H1 (cell line): ENCODE results near the gene IRF4. TPM values are rescaled to one million over a fixed set of nuclear protein-coding genes. Genes with fewer than 3 reads are reported as not detected.

ENCODE experiments used
- CTCF ChIA-PET: fragments of 300-600 bp; sonication (Branson Sonifier 250); formaldehyde crosslinking; loops from one replicate; lab custom pipeline; 2021; ENCODE audit not compliant: partially characterized antibody; lab: Charles Lee
- POLR2A ChIA-PET: fragments of 300-600 bp; sonication (Branson Sonifier 250); formaldehyde crosslinking; loops from one replicate; lab custom pipeline; 2021; ENCODE audit warnings: inconsistent platforms; ENCODE audit not compliant: partially characterized antibody; lab: Charles Lee
- DNase-seq, 2 experiments: peaks; one replicate each; pipeline versions ENCODE4 v3.0.0 to v3.0.0-alpha.2; 2010 to 2022; ENCODE audit warnings: low spot score in 2 of 2, low read depth in 1 of 2, mixed read lengths in 1 of 2
- FAIRE-seq: peaks from 2 replicates; lab custom pipeline; 2011; peaks lifted over from hg19 to GRCh38; lab: Jason Lieb, UNC
- H2AFZ ChIP-seq: 2 replicates; pipeline ENCODE4 v1.8.1; 2012; ENCODE audit warnings: low read length, inconsistent platforms
- H2AK5ac ChIP-seq: 2 replicates; pipeline ENCODE4 v1.6.1; 2013; ENCODE audit warnings: low read depth, low read length
- H2BK120ac ChIP-seq: replicated peaks from 2 replicates; pipeline ENCODE3; 2013; ENCODE audit warnings: low read depth, low read length, inconsistent platforms
- H2BK12ac ChIP-seq: 2 replicates; pipeline ENCODE4 v1.6.1; 2013; ENCODE audit warnings: low read depth, low read length
- H2BK15ac ChIP-seq: 2 replicates; pipeline ENCODE4 v1.6.1; 2013; ENCODE audit warnings: low read length
- H2BK20ac ChIP-seq: 2 replicates; pipeline ENCODE4 v1.6.1; 2013; ENCODE audit warnings: low read length
- H2BK5ac ChIP-seq: 2 replicates; pipeline ENCODE4 v1.6.1; 2013; ENCODE audit warnings: low read depth, low read length
- H3K14ac ChIP-seq: 2 replicates; pipeline ENCODE4 v1.6.1; 2013; ENCODE audit warnings: inconsistent platforms; ENCODE audit not compliant: insufficient read length
- H3K18ac ChIP-seq: 2 replicates; pipeline ENCODE4 v1.6.1; 2013; ENCODE audit warnings: low read length; ENCODE audit errors: extremely low read depth
- H3K23ac ChIP-seq: 2 replicates; pipeline ENCODE4 v1.6.1; 2013; ENCODE audit warnings: inconsistent platforms; ENCODE audit not compliant: insufficient read length
- H3K23me2 ChIP-seq: 2 replicates; pipeline ENCODE4 v1.6.1; 2013; ENCODE audit warnings: low read depth, low read length
- H3K27ac ChIP-seq: 2 replicates; pipeline ENCODE4 v1.6.1; 2011; ENCODE audit warnings: low read depth, low read length, inconsistent platforms
- H3K27me3 ChIP-seq, 4 experiments: replicated peaks in 1 of 4; 1 replicate in 1 of 4; 2 replicates in 3 of 4; pipeline versions ENCODE4 v1.6.1 to v1.8.1; 2011 to 2013; ENCODE audit warnings: low read length in 3 of 4, mild to moderate bottlenecking in 3 of 4, inconsistent platforms in 2 of 4, mixed read lengths in 2 of 4, moderate library complexity in 1 of 4; ENCODE audit not compliant: control insufficient read depth in 3 of 4, insufficient read depth in 3 of 4; ENCODE audit errors: extremely low read depth in 1 of 4
- H3K36me3 ChIP-seq, 4 experiments: 2 replicates each; pipeline versions ENCODE4 v1.6.1 to v1.8.1; 2011 to 2013; ENCODE audit warnings: mild to moderate bottlenecking in 4 of 4, low read length in 3 of 4, moderate library complexity in 2 of 4, control low read depth in 1 of 4, inconsistent platforms in 1 of 4; ENCODE audit not compliant: insufficient read depth in 4 of 4, control insufficient read depth in 2 of 4
- H3K4ac ChIP-seq: replicated peaks from 2 replicates; pipeline ENCODE3; 2013; ENCODE audit warnings: low read length, low read depth, mixed read lengths, inconsistent platforms; ENCODE audit not compliant: insufficient read length
- H3K4me1 ChIP-seq, 4 experiments: replicated peaks in 1 of 4; 1 replicate in 1 of 4; 2 replicates in 3 of 4; pipeline versions ENCODE4 v1.6.1 to v1.8.1; 2011 to 2013; ENCODE audit warnings: low read length in 3 of 4, inconsistent platforms in 2 of 4, mixed read lengths in 1 of 4; ENCODE audit not compliant: insufficient read depth in 4 of 4, control insufficient read depth in 3 of 4
- H3K4me2 ChIP-seq, 2 experiments: 2 replicates each; pipeline versions ENCODE4 v1.6.1 to v1.8.1; 2011 to 2013; ENCODE audit warnings: low read depth in 2 of 2, low read length in 2 of 2, control low read depth in 1 of 2, inconsistent platforms in 1 of 2, mild to moderate bottlenecking in 1 of 2; ENCODE audit not compliant: insufficient read depth in 1 of 2
- H3K4me3 ChIP-seq, 4 experiments: fragments of 200-600, 300-600 bp in 1 of 4; sonication (generic), shearing (Covaris generic), sonication (Bioruptor Twin) in 1 of 4; 2 replicates each; pipeline versions ENCODE4 v1.5.1 to v1.8.1; 2011 to 2016; ENCODE audit warnings: low read length in 4 of 4, low read depth in 3 of 4, control low read depth in 2 of 4, inconsistent platforms in 2 of 4, mild to moderate bottlenecking in 2 of 4, mixed read lengths in 1 of 4, moderate library complexity in 1 of 4; ENCODE audit not compliant: insufficient read depth in 2 of 4; ENCODE audit errors: extremely low read depth in 1 of 4
- H3K56ac ChIP-seq: replicated peaks from 2 replicates; pipeline ENCODE3; 2013; ENCODE audit warnings: low read depth, mild to moderate bottlenecking, mixed read lengths, low read length, inconsistent platforms; ENCODE audit not compliant: insufficient read length
- H3K79me1 ChIP-seq: 2 replicates; pipeline ENCODE4 v1.6.1; 2013; ENCODE audit warnings: low read depth, low read length, control low read depth
- H3K79me2 ChIP-seq, 2 experiments: 2 replicates each; pipeline versions ENCODE4 v1.6.1 to v1.8.1; 2012 to 2013; ENCODE audit warnings: low read length in 2 of 2, mild to moderate bottlenecking in 2 of 2, inconsistent platforms in 1 of 2; ENCODE audit not compliant: insufficient read depth in 2 of 2, control insufficient read depth in 1 of 2
- H3K9ac ChIP-seq, 4 experiments: replicated peaks in 1 of 4; 1 replicate in 1 of 4; 2 replicates in 3 of 4; pipeline versions ENCODE4 v1.6.1 to v1.8.1; 2011 to 2013; ENCODE audit warnings: low read depth in 3 of 4, low read length in 3 of 4, control low read depth in 2 of 4, mild to moderate bottlenecking in 2 of 4, moderate library complexity in 2 of 4, inconsistent platforms in 1 of 4; ENCODE audit errors: extremely low read depth in 1 of 4
- H3K9me3 ChIP-seq, 2 experiments: 2 replicates each; pipeline versions ENCODE4 v1.6.1 to v1.8.1; 2012 to 2013; ENCODE audit warnings: mild to moderate bottlenecking in 2 of 2, moderate library complexity in 2 of 2, control low read depth in 1 of 2, inconsistent platforms in 1 of 2, low read depth in 1 of 2, low read length in 1 of 2, mixed read lengths in 1 of 2; ENCODE audit not compliant: insufficient read depth in 2 of 2
- H4K20me1 ChIP-seq, 2 experiments: replicated peaks in 1 of 2; 2 replicates each; pipeline versions ENCODE3 to v1.8.1; 2011 to 2013; ENCODE audit warnings: inconsistent platforms in 2 of 2, low read length in 2 of 2, mild to moderate bottlenecking in 1 of 2; ENCODE audit not compliant: insufficient read depth in 2 of 2, control insufficient read depth in 1 of 2
- H4K5ac ChIP-seq: 2 replicates; pipeline ENCODE4 v1.6.1; 2013; ENCODE audit warnings: low read length, low read depth, mixed read lengths, inconsistent platforms; ENCODE audit not compliant: insufficient read length
- H4K8ac ChIP-seq: 2 replicates; pipeline ENCODE4 v1.8.0; 2013; ENCODE audit warnings: mild to moderate bottlenecking, moderate library complexity, low read length, inconsistent platforms; ENCODE audit not compliant: insufficient read depth; ENCODE audit errors: extremely low read depth
- H4K91ac ChIP-seq: replicated peaks from 2 replicates; pipeline ENCODE3; 2013; ENCODE audit warnings: low read length, mixed read lengths, inconsistent platforms; ENCODE audit not compliant: insufficient read length
- ATF2 ChIP-seq: IDR thresholded peaks from 2 replicates; pipeline ENCODE4 v1.6.1; 2012; ENCODE audit warnings: low read length, inconsistent platforms
- BRCA1 ChIP-seq: IDR thresholded peaks from 2 replicates; pipeline ENCODE4 v1.6.1; 2012; ENCODE audit warnings: low read depth, low read length, improper control_type of control experiment
- EGR1 ChIP-seq: IDR thresholded peaks from 2 replicates; pipeline ENCODE4 v1.6.1; 2011; ENCODE audit warnings: low read depth, low read length, borderline replicate concordance
- HDAC2 ChIP-seq, 2 experiments: fragments of 300-600 bp in 1 of 2; sonication (generic) in 1 of 2; IDR thresholded peaks; 2 replicates each; pipeline ENCODE4 v1.6.1; 2011 to 2012; ENCODE audit warnings: low read depth in 2 of 2, low read length in 2 of 2, mild to moderate bottlenecking in 2 of 2, moderate library complexity in 2 of 2, borderline replicate concordance in 1 of 2, inconsistent platforms in 1 of 2
- JUN ChIP-seq: IDR thresholded peaks from 2 replicates; pipeline ENCODE4 v1.6.1; 2011; ENCODE audit warnings: low read depth, mild to moderate bottlenecking, improper control_type of control experiment, low read length
- NANOG ChIP-seq: IDR thresholded peaks from 2 replicates; pipeline ENCODE4 v1.6.1; 2011; ENCODE audit warnings: low read length, low read depth, mild to moderate bottlenecking, inconsistent platforms; ENCODE audit not compliant: insufficient read depth, poor library complexity, severe bottlenecking
- SIRT6 ChIP-seq: IDR thresholded peaks from one replicate; pipeline ENCODE4 v1.7.1; 2012; ENCODE audit warnings: low read length, inconsistent platforms
- TAF7 ChIP-seq: optimal IDR thresholded peaks from 2 replicates; pipeline ENCODE3; 2011; ENCODE audit warnings: low read depth, mild to moderate bottlenecking, inconsistent platforms, low read length, moderate library complexity, borderline replicate concordance
- YY1 ChIP-seq: IDR thresholded peaks from 2 replicates; pipeline ENCODE4 v1.6.1; 2011; ENCODE audit warnings: low read depth, mild to moderate bottlenecking, low read length
- WGBS, 2 experiments: shearing (Covaris generic) in 1 of 2; methylation state at CpG; one replicate each; pipeline versions ENCODE4 v1.1.6 to v1.1.7; 2013 to 2015; ENCODE audit warnings: low lambda C conversion rate in 2 of 2, mixed read lengths in 2 of 2, inconsistent platforms in 1 of 2, low coverage in 1 of 2, missing lambda C conversion rate in 1 of 2; ENCODE audit not compliant: insufficient replicate concordance in 2 of 2, insufficient coverage in 1 of 2, insufficient read length in 1 of 2; ENCODE audit errors: extremely low coverage in 1 of 2, missing lambda C conversion rate in 1 of 2; 5-methylcytosine and 5-hydroxymethylcytosine counted together
- polyA plus RNA-seq, 7 experiments: library from polyadenylated mRNA; depleted of rRNA in 3 of 7; stranded (reverse) in 5 of 7; unstranded in 2 of 7; fragments of >200 nt in 5 of 7; fragments of 200-250 nt in 2 of 7; gene quantifications; 1 replicate in 5 of 7; 2 replicates in 1 of 7; 4 replicates in 1 of 7; pipeline versions ENCODE4 v1.2.1 to v1.2.3, GENCODE V29; 2011 to 2013; ENCODE audit warnings: missing spikeins in 2 of 7, mixed read lengths in 2 of 7
- total RNA-seq: library from RNA; stranded (reverse); fragmentation: NEBNext Ultra II Directional; extraction: Animal tissue kit (Norgen Biotek cat#: 25700); gene quantifications from 2 replicates; pipeline ENCODE4 v1.2.1, GENCODE V29; 2021

IRF4 gene
- total and polyA plus RNA-seq, 2 of the 8 experiments (the other 6 are each of a cell fraction or from before 2014, with no cell fraction given) = 0.77 to 2.1 TPM

DNA sequence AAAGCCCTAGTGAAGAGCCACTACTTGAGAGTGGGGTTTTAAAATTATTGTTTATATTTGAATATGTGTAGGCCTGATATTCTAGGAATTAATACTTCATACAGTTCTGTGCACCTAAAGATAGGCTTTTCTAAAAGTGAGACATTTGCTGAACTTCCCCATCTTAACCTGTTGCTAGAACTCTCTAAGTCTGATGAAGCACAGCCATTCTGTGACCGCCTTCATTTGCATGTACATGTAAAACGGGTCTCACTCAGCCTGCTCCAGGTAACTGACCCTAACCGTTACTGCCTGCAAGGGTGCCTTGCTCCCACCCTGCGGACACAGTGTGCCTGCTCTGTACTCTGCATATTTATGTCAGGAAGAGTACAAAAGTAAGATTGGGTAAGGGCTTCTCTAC lies 44.3 kb upstream of the IRF4 start:
- Histone ChIP-seq H3K36me3 (no peaks in the 10 kb centered on the region; a peak in 1 of 8 replicates), H3K9me3 (peaks cover 34 to 81% of the 10 kb centered on the region in 2 experiments)
- FAIRE-seq = no peak

More for the DNA sequence above, 44.3 kb upstream of the IRF4 start:
- Histone ChIP-seq H2BK15ac (no peak overlapping the region), H2BK5ac (no peak overlapping the region), H3K18ac (no peak overlapping the region), H3K14ac (no peak overlapping the region), H2BK120ac (no peak overlapping the region), H3K4ac (no peak overlapping the region), H3K27ac (no peak overlapping the region), H4K8ac (no peak overlapping the region), H3K23ac (no peak overlapping the region), H4K5ac (no peak overlapping the region), H3K4me1 (no peaks in the 10 kb centered on the region; a peak in 2 of 7 replicates), H3K23me2 (no peaks in the 10 kb centered on the region; the same call in 1 of the 2 replicates), H2AK5ac (no peak overlapping the region), H3K4me2 (no peak overlapping the region), H3K79me1 (peaks cover 3% of the 10 kb centered on the region; the same call in 1 of the 2 replicates), H4K91ac (no peak overlapping the region), H3K9ac (no peak overlapping the region), H3K56ac (no peak overlapping the region), H3K4me3 (no peak overlapping the region), H4K20me1 (peaks cover 0 to 4% of the 10 kb centered on the region in 2 experiments), H3K79me2 (no peaks in the 10 kb centered on the region), H2AFZ (no peak overlapping the region), H3K27me3 (no peaks in the 10 kb centered on the region; a peak in 2 of 7 replicates), H2BK12ac (no peak overlapping the region), H2BK20ac (no peak overlapping the region)
- DNase-seq = no peak
- ChIA-PET CTCF (interaction anchor here (1.3 kb wide), 1 partner anchor 13 kb away, joined by 4 read pairs; no protein-coding TSS in a partner anchor), POLR2A (no interaction called here)
- TF ChIP-seq EGR1 (no peak), JUN (no peak), ATF2 (no peak), BRCA1 (no peak), NANOG (no peak), TAF7 (no peak), HDAC2 (IDR thresholded peaks at IDR 0.05; ENCODE audit: borderline replicate concordance in 1 of 2, low read depth in 2 of 2, low read length in 2 of 2) (no peak), YY1 (no peak), SIRT6 (no peak)
- WGBS, 2 experiments = 90% methylated on average over 4 of the region's 4 CpGs; no CpG with 5 or more reads in 1 of the 2 experiments
